Hepatocyte (in vitro differentiated cells): ENCODE measurements around the gene ENOX1. TPM values are rescaled to one million over a fixed set of nuclear protein-coding genes. Genes with fewer than 3 reads are reported as not detected.

Experiments
- DNase-seq: peaks from one replicate; pipeline ENCODE4 v3.0.0-alpha.2; 2016; ENCODE audit warnings: low spot score
- H2AFZ ChIP-seq: fragments of 200-600 bp; sonication (generic); 2 replicates; pipeline ENCODE4 v1.6.0; 2016; ENCODE audit warnings: antibody characterized with exemption, mild to moderate bottlenecking
- H3K27ac ChIP-seq: fragments of 200-600 bp; sonication (generic); 2 replicates; pipeline ENCODE4 v1.5.1; 2016; ENCODE audit warnings: mild to moderate bottlenecking
- H3K27me3 ChIP-seq: fragments of 200-600 bp; sonication (generic); 2 replicates; pipeline ENCODE4 v1.6.1; 2016
- H3K36me3 ChIP-seq: fragments of 200-600 bp; sonication (generic); replicated peaks from 2 replicates; pipeline ENCODE4 v1.5.1; 2016; ENCODE audit warnings: low read depth; ENCODE audit not compliant: insufficient read depth
- H3K4me1 ChIP-seq: fragments of 200-600 bp; sonication (generic); 2 replicates; pipeline ENCODE4 v1.5.1; 2016; ENCODE audit warnings: mild to moderate bottlenecking, moderate library complexity; ENCODE audit not compliant: insufficient read depth
- H3K4me2 ChIP-seq: fragments of 200-600 bp; sonication (generic); 2 replicates; pipeline ENCODE4 v1.6.0; 2016
- H3K4me3 ChIP-seq: fragments of 200-600 bp; sonication (generic); 2 replicates; pipeline ENCODE4 v1.5.1; 2016; ENCODE audit warnings: mild to moderate bottlenecking
- H3K79me2 ChIP-seq: fragments of 200-600 bp; sonication (generic); 2 replicates; pipeline ENCODE4 v1.6.0; 2017; ENCODE audit warnings: mild to moderate bottlenecking
- H3K9me2 ChIP-seq: fragments of 200-600 bp; sonication (generic); replicated peaks from 2 replicates; pipeline ENCODE4 v1.6.0; 2017; ENCODE audit warnings: mild to moderate bottlenecking; ENCODE audit not compliant: insufficient read depth
- H3K9me3 ChIP-seq: fragments of 200-600 bp; sonication (generic); 2 replicates; pipeline ENCODE4 v1.5.1; 2016; ENCODE audit warnings: low read depth, mild to moderate bottlenecking
- H4K20me1 ChIP-seq: fragments of 200-600 bp; sonication (generic); 2 replicates; pipeline ENCODE4 v1.6.0; 2016; ENCODE audit warnings: mild to moderate bottlenecking; ENCODE audit not compliant: insufficient read depth, poor library complexity, severe bottlenecking
- EZH2 ChIP-seq: fragments of 200-600 bp; sonication (generic); IDR thresholded peaks from 2 replicates; pipeline ENCODE4 v1.6.1; 2016; ENCODE audit warnings: antibody characterized with exemption, mild to moderate bottlenecking, borderline replicate concordance
- EZH2phosphoT487 ChIP-seq: fragments of 200-600 bp; sonication (generic); IDR thresholded peaks from one replicate; pipeline ENCODE4 v1.6.1; 2018; ENCODE audit warnings: antibody characterized with exemption, mild to moderate bottlenecking, low read depth, moderate library complexity; ENCODE audit not compliant: unreplicated experiment, severe bottlenecking
- WGBS: methylation state at CpG from one replicate; pipeline ENCODE4 v1.1.6; 2016; ENCODE audit warnings: low lambda C conversion rate; ENCODE audit errors: missing lambda C conversion rate; 5-methylcytosine and 5-hydroxymethylcytosine counted together
- polyA plus RNA-seq: library from polyadenylated mRNA; unstranded; fragments of >200 nt; fragmentation: Nextera tagmentation; extraction: Ambion mirVana; gene quantifications from 2 replicates; pipeline ENCODE4 v1.2.1, GENCODE V29; 2016
- total RNA-seq: library from RNA; depleted of rRNA; stranded (reverse); fragments of >200 nt; gene quantifications from 2 replicates; pipeline ENCODE4 v1.2.3, GENCODE V29; 2014
- TF ChIP-seq, protein P1 (sequence below): fragments of 200-600 bp; sonication (generic); IDR thresholded peaks from 2 replicates; pipeline ENCODE4 v1.5.1; 2016; ENCODE audit warnings: antibody characterized with exemption, mild to moderate bottlenecking; ENCODE audit not compliant: poor library complexity

ENOX1 gene
- total and polyA plus RNA-seq, 2 experiments from 2014 or later: 2.4 to 4.0 TPM

DNA sequence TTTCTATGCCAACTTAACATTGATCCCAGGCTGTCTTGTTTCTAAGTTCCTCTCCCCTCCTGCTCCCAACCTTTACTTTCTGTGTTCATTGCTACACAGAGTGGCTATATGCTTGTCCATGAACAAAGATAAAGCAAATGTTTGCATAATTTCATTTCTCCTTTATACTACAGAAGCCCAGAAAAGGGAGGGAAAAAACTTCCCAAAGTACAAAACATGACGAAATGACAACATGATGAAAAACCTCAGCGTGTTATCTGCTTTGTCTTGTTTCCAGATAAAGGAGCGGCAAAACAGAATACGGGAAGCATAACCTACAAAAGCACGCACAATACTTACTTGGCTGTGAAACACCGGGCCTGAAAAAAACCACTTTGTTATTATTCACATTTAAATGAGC is 426.6 kb downstream of the ENOX1 start:
- Histone ChIP-seq H3K27me3 (no peaks in the 10 kb centered on the region), H4K20me1 (no peaks in the 10 kb centered on the region), H3K9me2 (no peaks in the 10 kb centered on the region), H3K79me2 (no peaks in the 10 kb centered on the region), H3K4me1 (peaks cover 21% of the 10 kb centered on the region), H3K9me3 (no peaks in the 10 kb centered on the region), H3K27ac (no peak overlapping the region), H3K36me3 (no peaks in the 10 kb centered on the region), H2AFZ (no peak overlapping the region), H3K4me2 (peak overlapping the region; percentile 60), H3K4me3 (no peak overlapping the region)
- no peak for DNase-seq
- TF ChIP-seq, protein P1, sequence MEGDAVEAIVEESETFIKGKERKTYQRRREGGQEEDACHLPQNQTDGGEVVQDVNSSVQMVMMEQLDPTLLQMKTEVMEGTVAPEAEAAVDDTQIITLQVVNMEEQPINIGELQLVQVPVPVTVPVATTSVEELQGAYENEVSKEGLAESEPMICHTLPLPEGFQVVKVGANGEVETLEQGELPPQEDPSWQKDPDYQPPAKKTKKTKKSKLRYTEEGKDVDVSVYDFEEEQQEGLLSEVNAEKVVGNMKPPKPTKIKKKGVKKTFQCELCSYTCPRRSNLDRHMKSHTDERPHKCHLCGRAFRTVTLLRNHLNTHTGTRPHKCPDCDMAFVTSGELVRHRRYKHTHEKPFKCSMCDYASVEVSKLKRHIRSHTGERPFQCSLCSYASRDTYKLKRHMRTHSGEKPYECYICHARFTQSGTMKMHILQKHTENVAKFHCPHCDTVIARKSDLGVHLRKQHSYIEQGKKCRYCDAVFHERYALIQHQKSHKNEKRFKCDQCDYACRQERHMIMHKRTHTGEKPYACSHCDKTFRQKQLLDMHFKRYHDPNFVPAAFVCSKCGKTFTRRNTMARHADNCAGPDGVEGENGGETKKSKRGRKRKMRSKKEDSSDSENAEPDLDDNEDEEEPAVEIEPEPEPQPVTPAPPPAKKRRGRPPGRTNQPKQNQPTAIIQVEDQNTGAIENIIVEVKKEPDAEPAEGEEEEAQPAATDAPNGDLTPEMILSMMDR: no peak
- no peak for TF ChIP-seq EZH2
- TF ChIP-seq EZH2phosphoT487: no peak
- 58% methylated on average over 6 of the region's 6 CpGs for WGBS

DNA sequence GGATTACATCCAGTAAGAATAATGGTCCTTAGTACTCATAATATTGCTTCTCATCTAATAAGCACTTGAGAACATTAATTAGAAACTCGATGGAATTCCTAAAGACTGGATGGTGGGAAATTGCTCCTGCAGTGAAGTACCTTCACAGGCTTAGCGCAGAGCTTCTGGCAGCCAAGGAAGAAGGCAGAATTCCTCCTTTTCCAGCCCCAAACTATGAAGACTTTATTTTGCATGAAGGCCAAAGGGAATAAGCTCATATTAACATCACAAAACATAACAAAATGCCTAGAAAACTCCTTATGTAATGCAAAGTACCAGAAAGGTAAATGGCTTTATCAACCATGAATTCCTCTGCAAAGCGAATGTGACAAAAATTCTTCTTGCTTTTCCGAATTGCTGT is 427.2 kb downstream of the ENOX1 start:
- peak overlapping the region; percentile 60 for H3K4me2 ChIP-seq
- no peaks in the 10 kb centered on the region for H3K79me2 ChIP-seq
- H3K36me3 ChIP-seq: no peaks in the 10 kb centered on the region
- WGBS: 68% methylated on average over 4 of the region's 4 CpGs
- H3K9me3 ChIP-seq: no peaks in the 10 kb centered on the region
- no peaks in the 10 kb centered on the region for H3K9me2 ChIP-seq
- TF ChIP-seq EZH2 (no peak), EZH2phosphoT487 (no peak)
- TF ChIP-seq, protein P1: no peak
- no peak overlapping the region for H3K27ac ChIP-seq
- H3K4me1 ChIP-seq: peaks cover 19% of the 10 kb centered on the region
- DNase-seq: no peak
- no peak overlapping the region for H3K4me3 ChIP-seq
- no peak overlapping the region for H2AFZ ChIP-seq
- no peaks in the 10 kb centered on the region for H3K27me3 ChIP-seq
- H4K20me1 ChIP-seq: no peaks in the 10 kb centered on the region

DNA sequence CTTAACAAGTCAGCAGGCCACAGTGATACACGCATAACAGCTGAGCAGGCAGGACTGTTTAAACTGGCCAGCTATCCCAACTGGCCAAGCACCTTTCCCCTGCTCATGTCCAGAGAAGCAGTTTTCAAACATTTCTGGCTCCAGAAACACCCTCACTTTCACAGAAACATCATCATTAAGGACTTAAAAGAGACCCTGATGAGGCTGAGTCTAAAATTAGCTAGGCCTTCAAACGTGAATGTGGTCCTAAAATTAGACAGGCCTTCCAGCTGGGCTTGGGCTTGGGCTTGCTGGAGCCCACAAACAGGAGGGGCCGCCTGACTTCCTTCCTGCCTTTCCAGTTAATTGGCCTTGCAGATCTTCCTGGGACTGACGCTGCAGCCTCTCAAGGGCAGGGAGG is 429.2 kb downstream of the ENOX1 start:
- Histone ChIP-seq H3K27ac (no peak overlapping the region), H3K9me2 (no peaks in the 10 kb centered on the region), H3K4me3 (no peak overlapping the region), H3K4me2 (no peak overlapping the region), H3K79me2 (no peaks in the 10 kb centered on the region), H4K20me1 (no peaks in the 10 kb centered on the region), H2AFZ (no peak overlapping the region), H3K4me1 (peaks cover 9% of the 10 kb centered on the region), H3K27me3 (no peaks in the 10 kb centered on the region), H3K36me3 (no peaks in the 10 kb centered on the region), H3K9me3 (no peaks in the 10 kb centered on the region)
- TF ChIP-seq EZH2phosphoT487: no peak
- no peak for TF ChIP-seq EZH2
- TF ChIP-seq, protein P1: no peak
- WGBS: 84% methylated on average over 4 of the region's 4 CpGs
- DNase-seq: no peak

DNA sequence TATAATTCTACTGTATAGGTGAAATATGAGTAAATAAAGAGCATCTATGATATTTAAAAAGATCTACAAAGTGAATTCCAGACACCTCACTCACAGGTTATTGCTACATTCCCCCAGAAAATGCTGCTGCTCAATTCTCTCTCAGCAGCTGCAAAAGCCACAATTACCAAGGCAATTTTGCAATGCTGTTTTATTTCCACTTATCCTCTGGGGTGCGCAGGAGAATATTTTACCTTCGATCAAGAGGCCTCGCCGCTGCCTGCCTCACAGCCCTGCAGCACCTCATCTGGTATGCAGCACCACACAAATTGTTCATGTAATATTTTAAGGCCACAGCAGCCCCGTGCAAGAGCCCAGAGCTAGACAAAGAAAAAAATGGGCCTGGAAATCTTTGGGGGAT is 430.2 kb downstream of the ENOX1 start:
- peaks cover 9% of the 10 kb centered on the region for H3K4me1 ChIP-seq
- no peaks in the 10 kb centered on the region for H3K27me3 ChIP-seq
- DNase-seq: no peak
- H4K20me1 ChIP-seq: no peaks in the 10 kb centered on the region
- H2AFZ ChIP-seq: no peak overlapping the region
- H3K9me2 ChIP-seq: no peaks in the 10 kb centered on the region
- H3K27ac ChIP-seq: no peak overlapping the region
- TF ChIP-seq EZH2: no peak
- H3K79me2 ChIP-seq: no peaks in the 10 kb centered on the region
- H3K36me3 ChIP-seq: no peaks in the 10 kb centered on the region
- H3K9me3 ChIP-seq: no peaks in the 10 kb centered on the region
- H3K4me2 ChIP-seq: no peak overlapping the region
- 84% methylated on average over 5 of the region's 5 CpGs for WGBS
- no peak overlapping the region for H3K4me3 ChIP-seq
